GM15510 (cell line): ENCODE results near the gene C1QTNF1.

Source experiments
- POLR2A ChIP-seq: IDR thresholded peaks from 3 replicates; pipeline ENCODE4 v1.6.1; 2011; ENCODE audit warnings: borderline replicate concordance; ENCODE audit not compliant: insufficient read length; ENCODE audit errors: extremely low read depth

C1QTNF1 gene

DNA sequence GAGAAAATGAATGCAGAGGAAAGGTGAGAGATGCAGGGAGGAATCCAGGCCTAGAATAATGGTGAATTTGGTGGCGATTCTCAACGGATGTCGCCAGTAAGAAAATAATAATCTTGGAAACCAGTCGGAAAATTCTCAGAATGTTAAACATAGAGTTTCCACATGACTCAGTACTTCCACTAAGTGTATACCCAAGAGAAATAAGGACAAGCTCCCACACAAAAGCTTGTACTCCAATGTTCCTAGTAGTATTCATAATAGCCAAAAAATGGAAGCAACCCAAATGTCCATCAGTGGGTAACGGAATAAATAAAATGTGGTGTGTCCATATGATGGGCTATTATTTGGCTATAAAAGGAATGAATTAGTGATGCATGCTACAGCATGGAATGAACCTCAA lies 31.2 kb downstream of the C1QTNF1 start:
- no peak for TF ChIP-seq POLR2A

GRCh38 chr17:79057737-79058385 lies 33.9 kb downstream of the C1QTNF1 start:
- no peak for TF ChIP-seq POLR2A

- TF ChIP-seq POLR2A: no peak
Measured at GRCh38 chr17:79062691-79063090, 38.7 kb downstream of the C1QTNF1 start.

- TF ChIP-seq POLR2A: no peak
Measured at GRCh38 chr17:79064026-79064425, 40.1 kb downstream of the C1QTNF1 start.

DNA sequence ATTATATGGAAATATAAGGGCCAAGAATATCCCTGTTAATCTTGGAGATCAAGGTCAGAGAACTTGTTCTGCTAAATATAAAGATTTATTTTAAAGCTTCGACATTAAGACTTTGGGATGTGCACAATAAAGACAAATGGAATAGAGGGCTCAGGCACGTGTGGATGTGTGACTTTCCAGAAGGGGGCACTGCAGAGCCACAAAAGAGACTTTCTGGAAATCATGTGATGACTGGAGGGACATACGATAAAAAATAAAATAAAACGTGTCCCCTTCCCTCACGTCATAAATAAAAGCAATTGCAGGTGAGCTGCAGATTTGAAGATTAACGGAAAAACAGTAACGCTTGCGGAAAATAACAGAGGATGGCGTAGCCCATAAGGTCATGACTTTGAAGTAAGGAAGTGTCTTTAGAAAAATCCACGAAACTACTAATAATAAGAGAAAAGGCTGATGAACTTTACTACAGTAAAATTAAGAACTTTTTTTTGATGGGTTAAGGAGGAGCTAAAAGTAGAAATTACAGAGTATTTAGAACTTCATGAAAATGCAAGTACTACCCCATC lies 41.2 kb downstream of the C1QTNF1 start:
- TF ChIP-seq POLR2A: no peak

GRCh38 chr17:79066963-79067362 lies 43.0 kb downstream of the C1QTNF1 start:
- no peak for TF ChIP-seq POLR2A

- no peak for TF ChIP-seq POLR2A
Measured at GRCh38 chr17:79070266-79070880, 46.4 kb downstream of the C1QTNF1 start.

- no peak for TF ChIP-seq POLR2A
Measured at GRCh38 chr17:79071161-79071740, 47.3 kb downstream of the C1QTNF1 start.

DNA sequence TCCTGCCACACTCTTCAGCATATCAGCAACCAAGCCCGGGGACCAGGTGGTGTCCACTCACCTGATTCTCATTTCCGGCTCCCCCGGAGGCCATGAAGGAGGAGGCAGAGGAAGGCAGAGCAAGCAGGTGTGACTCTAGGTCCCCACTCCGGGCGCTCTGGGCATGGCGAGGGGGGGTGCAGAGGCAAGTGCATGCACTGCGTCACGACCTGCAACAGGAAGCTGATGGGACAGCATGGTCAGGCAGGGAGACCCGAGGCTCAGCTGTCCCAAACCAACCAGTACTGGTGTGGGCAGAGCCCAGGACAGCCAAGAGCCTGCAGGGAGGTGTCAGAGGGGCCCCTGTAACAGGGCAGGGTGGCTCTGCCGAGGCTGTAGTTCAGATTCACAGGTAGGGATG lies 48.6 kb downstream of the C1QTNF1 start:
- TF ChIP-seq POLR2A: no peak

DNA sequence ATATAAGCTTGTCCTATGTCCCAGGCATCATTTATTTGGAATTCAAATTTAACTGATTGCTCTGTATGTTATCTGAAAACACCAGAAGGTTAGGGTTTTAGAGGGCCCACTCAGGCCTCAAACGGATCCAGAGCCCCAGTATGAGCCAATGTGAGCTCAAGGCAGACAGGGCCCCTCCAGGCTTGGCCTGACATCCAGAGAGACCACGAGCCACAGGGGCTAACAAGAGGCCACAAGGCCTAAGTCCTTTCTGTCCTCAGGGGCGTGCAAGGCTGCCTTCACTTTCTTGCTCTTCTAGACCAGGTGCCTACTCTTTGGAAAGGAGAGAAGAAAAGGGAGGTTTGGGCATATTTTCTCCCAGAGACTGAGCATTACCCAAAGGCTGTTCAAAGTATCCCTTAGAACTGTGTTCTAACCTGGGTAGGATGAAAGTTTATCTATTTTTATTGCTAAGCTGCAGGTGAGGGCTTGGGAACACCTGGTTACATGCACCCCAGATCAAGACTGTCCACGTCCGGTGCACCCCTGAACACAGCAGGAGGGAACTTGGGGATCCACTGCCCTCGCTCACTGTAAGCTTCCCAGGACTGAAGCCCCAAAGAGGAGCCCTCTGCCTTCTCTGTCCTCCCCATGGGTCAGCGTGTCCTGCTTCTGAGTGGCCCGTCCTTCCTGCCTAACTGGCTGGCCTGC lies 49.2 kb downstream of the C1QTNF1 start:
- no peak for TF ChIP-seq POLR2A

DNA sequence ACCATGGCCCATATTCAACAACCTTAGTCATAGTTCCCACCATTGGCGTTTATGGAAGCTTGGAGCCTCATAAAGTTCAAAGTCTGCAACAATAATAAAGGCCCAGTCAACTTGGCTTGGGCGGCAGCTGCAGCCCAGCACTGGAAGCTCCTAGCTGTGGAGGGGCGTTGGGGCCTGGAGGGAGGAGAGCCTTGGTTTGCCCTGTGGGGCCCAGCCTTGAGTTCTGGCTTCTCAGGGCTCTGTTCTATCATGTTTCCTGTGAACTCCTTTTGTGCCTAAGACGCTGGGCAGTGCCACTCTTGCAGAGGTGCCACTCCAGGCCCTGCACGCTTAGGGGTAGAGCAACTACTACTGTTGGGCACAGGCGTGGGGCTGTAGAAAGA lies 49.7 kb downstream of the C1QTNF1 start:
- TF ChIP-seq POLR2A: no peak

- TF ChIP-seq POLR2A: peak; percentile 64
Measured at GRCh38 chr17:79074649-79075445, 50.9 kb downstream of the C1QTNF1 start, which contains the start of gene ENGASE. Gene ENGASE, plus strand, starts transcription at chr17:79074824. Its CDS starts 121 bp downstream, at chr17:79074945.

DNA sequence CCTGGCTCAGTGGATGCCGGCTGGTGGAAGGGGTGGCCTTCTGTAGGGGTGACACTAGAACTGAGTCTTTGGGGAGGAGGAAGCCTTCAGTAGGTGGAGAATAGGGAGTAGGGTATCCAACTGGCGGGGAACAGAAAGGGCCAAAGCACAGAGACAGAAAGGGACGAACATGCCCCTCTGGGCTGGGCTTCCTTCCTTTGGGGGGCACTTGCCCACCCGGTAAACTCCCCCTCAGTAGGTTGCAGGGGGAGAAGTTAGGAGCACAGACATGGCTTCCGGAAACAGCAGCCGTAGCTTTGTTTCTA lies 51.4 kb downstream of the C1QTNF1 start:
- no peak for TF ChIP-seq POLR2A

DNA sequence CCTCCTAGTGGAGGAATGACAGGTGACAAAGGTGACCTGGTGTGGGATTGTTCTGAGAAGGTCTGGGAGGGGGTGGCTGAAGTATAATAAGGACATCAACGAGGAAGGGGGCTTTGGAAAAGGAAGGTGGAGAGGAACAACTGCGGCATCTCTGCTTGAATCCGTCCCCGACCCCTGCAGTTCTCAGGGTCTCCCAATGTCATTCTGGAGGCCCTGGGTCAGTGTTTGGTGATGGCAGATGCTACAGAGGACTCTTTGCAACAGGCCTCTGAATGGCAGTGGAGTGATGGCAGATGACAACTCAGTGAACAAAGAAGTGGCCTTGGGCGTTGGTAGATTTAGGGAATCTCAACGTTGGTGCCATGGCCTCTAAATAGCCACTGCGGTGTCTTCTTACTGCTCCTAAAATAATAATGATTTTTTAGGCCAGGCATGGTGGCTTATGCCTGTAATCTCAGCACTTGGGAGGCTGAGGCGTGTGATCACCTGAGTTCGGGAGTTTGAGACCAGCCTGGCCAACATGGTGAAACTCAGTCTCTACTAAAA lies 52.0 kb downstream of the C1QTNF1 start:
- no peak for TF ChIP-seq POLR2A
